GM23338 (cell line): ENCODE measurements around the gene ZNF331. TPM values are rescaled to one million over a fixed set of nuclear protein-coding genes. Genes with fewer than 3 reads are reported as not detected.

Source experiments
- ATAC-seq: fragments of 200-7000 bp; cut with Tn5 transposase; 3 replicates; pipeline ENCODE4 v1.9.1; 2020
- DNase-seq: peaks from one replicate; pipeline ENCODE4 v3.0.0-alpha.2; 2015; ENCODE audit warnings: low spot score
- H2AFZ ChIP-seq: fragments of 200-600 bp; sonication (generic); 2 replicates; pipeline ENCODE4 v1.8.0; 2016; ENCODE audit warnings: antibody characterized with exemption, mild to moderate bottlenecking, moderate library complexity
- H3F3A ChIP-seq: fragments of 200-600 bp; sonication (generic); replicated peaks from 2 replicates; pipeline ENCODE4 v1.8.0; 2017; ENCODE audit warnings: antibody characterized with exemption, mixed run types, low read depth
- H3K27ac ChIP-seq: fragments of 200-600 bp; sonication (generic); 2 replicates; pipeline ENCODE4 v1.6.1; 2016; ENCODE audit warnings: low read depth
- H3K27me3 ChIP-seq: fragments of 200-600 bp; sonication (generic); 2 replicates; pipeline ENCODE4 v1.8.0; 2016; ENCODE audit warnings: mild to moderate bottlenecking, mixed run types, moderate library complexity; ENCODE audit not compliant: insufficient read depth
- H3K36me3 ChIP-seq: fragments of 200-600 bp; sonication (generic); 2 replicates; pipeline ENCODE4 v1.8.0; 2016; ENCODE audit warnings: mild to moderate bottlenecking; ENCODE audit not compliant: insufficient read depth
- H3K4me1 ChIP-seq: fragments of 200-600 bp; sonication (generic); 2 replicates; pipeline ENCODE4 v1.8.0; 2016; ENCODE audit warnings: mild to moderate bottlenecking, moderate library complexity; ENCODE audit not compliant: insufficient read depth
- H3K4me2 ChIP-seq: fragments of 200-600 bp; sonication (generic); 2 replicates; pipeline ENCODE4 v1.7.1; 2017; ENCODE audit warnings: mixed run types
- H3K4me3 ChIP-seq: fragments of 200-600 bp; sonication (generic); 2 replicates; pipeline ENCODE4 v1.6.1; 2016; ENCODE audit warnings: mixed run types
- H3K79me2 ChIP-seq: fragments of 200-600 bp; sonication (generic); replicated peaks from 2 replicates; pipeline ENCODE4 v1.8.0; 2017; ENCODE audit warnings: mild to moderate bottlenecking; ENCODE audit not compliant: insufficient read depth
- H3K9me2 ChIP-seq: fragments of 200-600 bp; sonication (generic); 2 replicates; pipeline ENCODE4 v1.8.0; 2017; ENCODE audit not compliant: insufficient read depth
- H4K20me1 ChIP-seq: fragments of 200-600 bp; sonication (generic); replicated peaks from 2 replicates; pipeline ENCODE4 v1.8.0; 2017; ENCODE audit warnings: mild to moderate bottlenecking; ENCODE audit not compliant: insufficient read depth
- H3K27ac Mint-ChIP-seq: 2 replicates; pipeline ENCODE4 v1.8.0; 2020; ENCODE audit warnings: inconsistent platforms, mild to moderate bottlenecking, moderate library complexity, mixed read lengths
- H3K27me3 Mint-ChIP-seq: 3 replicates; pipeline ENCODE4 v1.8.0; 2022; ENCODE audit warnings: low read depth, mild to moderate bottlenecking, moderate library complexity, mixed read lengths, inconsistent platforms; ENCODE audit not compliant: insufficient read depth, poor library complexity
- H3K36me3 Mint-ChIP-seq: 3 replicates; pipeline ENCODE4 v1.8.0; 2021; ENCODE audit warnings: low read depth, mild to moderate bottlenecking, inconsistent platforms, moderate library complexity, mixed read lengths
- H3K4me1 Mint-ChIP-seq: 3 replicates; pipeline ENCODE4 v1.8.0; 2020; ENCODE audit warnings: mild to moderate bottlenecking, inconsistent platforms, mixed read lengths
- H3K4me3 Mint-ChIP-seq: 3 replicates; pipeline ENCODE4 v1.8.0; 2021; ENCODE audit warnings: moderate library complexity, mild to moderate bottlenecking, inconsistent platforms, mixed read lengths
- H3K9me3 Mint-ChIP-seq: 3 replicates; pipeline ENCODE4 v1.8.0; 2020; ENCODE audit warnings: moderate library complexity, mild to moderate bottlenecking, inconsistent platforms, mixed read lengths
- ETS1 ChIP-seq: IDR thresholded peaks from 2 replicates; pipeline ENCODE4 v1.6.1; 2016; ENCODE audit warnings: antibody characterized with exemption
- JUNB ChIP-seq: IDR thresholded peaks from one replicate; pipeline ENCODE4 v1.6.1; 2016; ENCODE audit warnings: antibody characterized with exemption; ENCODE audit not compliant: unreplicated experiment
- NANOG ChIP-seq: IDR thresholded peaks from 2 replicates; pipeline ENCODE4 v1.6.1; 2016; ENCODE audit warnings: antibody characterized with exemption, borderline replicate concordance
- POLR2AphosphoS5 ChIP-seq: IDR thresholded peaks from 2 replicates; pipeline ENCODE4 v1.6.1; 2016; ENCODE audit warnings: antibody characterized with exemption, low read depth
- STAT1 ChIP-seq: IDR thresholded peaks from one replicate; pipeline ENCODE4 v1.6.1; 2016; ENCODE audit warnings: antibody characterized with exemption; ENCODE audit not compliant: unreplicated experiment
- ZNF114 ChIP-seq: fragments of 250-450 bp; sonication (Bioruptor Pico); IDR thresholded peaks from 2 replicates; pipeline ENCODE4 v1.5.0; 2020; ENCODE audit warnings: mild to moderate bottlenecking, moderate library complexity
- ZNF331 ChIP-seq: fragments of 250-450 bp; sonication (Bioruptor Pico); IDR thresholded peaks from 2 replicates; pipeline ENCODE4 v1.5.0; 2020; ENCODE audit warnings: low read depth, mild to moderate bottlenecking, moderate library complexity
- polyA plus RNA-seq: library from polyadenylated mRNA; unstranded; fragments of >200 nt; fragmentation: Nextera tagmentation; extraction: Ambion mirVana; gene quantifications from 2 replicates; pipeline ENCODE4 v1.2.1, GENCODE V29; 2016
- total RNA-seq: library from RNA; depleted of rRNA; stranded (reverse); fragments of >200 nt; shearing (Covaris generic); gene quantifications from 2 replicates; pipeline ENCODE4 v1.2.3, GENCODE V29; 2014
- TF ChIP-seq, protein P1 (sequence below), 2 experiments: fragments of 200-600 bp in 1 of 2; sonication (generic) in 1 of 2; conservative IDR thresholded peaks; 2 replicates each; pipeline versions ENCODE4 v1.5.1 to v1.6.1; 2016 to 2017; ENCODE audit warnings: antibody characterized with exemption in 2 of 2, low read depth in 2 of 2, mild to moderate bottlenecking in 2 of 2, moderate library complexity in 1 of 2
- TF ChIP-seq, protein P2 (sequence below): IDR thresholded peaks from one replicate; pipeline ENCODE4 v1.6.1; 2018; ENCODE audit warnings: antibody characterized with exemption; ENCODE audit not compliant: unreplicated experiment
- TF ChIP-seq, protein P3 (sequence below): fragments of 250-450 bp; sonication (Bioruptor Pico); IDR thresholded peaks from 2 replicates; pipeline ENCODE4 v1.5.0; 2020; ENCODE audit warnings: mild to moderate bottlenecking, moderate library complexity

ZNF331 gene
- total and polyA plus RNA-seq, 2 experiments from 2014 or later, result 36.2 to 46.5 TPM

- TF ChIP-seq STAT1 (no peak), NANOG (no peak), ZNF331 (CRISPR knock-in tag) (no peak), POLR2AphosphoS5 (no peak), ZNF114 (CRISPR knock-in tag) (no peak), ETS1 (no peak), JUNB (no peak)
- TF ChIP-seq, protein P1, sequence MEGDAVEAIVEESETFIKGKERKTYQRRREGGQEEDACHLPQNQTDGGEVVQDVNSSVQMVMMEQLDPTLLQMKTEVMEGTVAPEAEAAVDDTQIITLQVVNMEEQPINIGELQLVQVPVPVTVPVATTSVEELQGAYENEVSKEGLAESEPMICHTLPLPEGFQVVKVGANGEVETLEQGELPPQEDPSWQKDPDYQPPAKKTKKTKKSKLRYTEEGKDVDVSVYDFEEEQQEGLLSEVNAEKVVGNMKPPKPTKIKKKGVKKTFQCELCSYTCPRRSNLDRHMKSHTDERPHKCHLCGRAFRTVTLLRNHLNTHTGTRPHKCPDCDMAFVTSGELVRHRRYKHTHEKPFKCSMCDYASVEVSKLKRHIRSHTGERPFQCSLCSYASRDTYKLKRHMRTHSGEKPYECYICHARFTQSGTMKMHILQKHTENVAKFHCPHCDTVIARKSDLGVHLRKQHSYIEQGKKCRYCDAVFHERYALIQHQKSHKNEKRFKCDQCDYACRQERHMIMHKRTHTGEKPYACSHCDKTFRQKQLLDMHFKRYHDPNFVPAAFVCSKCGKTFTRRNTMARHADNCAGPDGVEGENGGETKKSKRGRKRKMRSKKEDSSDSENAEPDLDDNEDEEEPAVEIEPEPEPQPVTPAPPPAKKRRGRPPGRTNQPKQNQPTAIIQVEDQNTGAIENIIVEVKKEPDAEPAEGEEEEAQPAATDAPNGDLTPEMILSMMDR (conservative IDR thresholded peaks at IDR 0.05; ENCODE audit: low read depth in 2 of 2), result no peak
- TF ChIP-seq, protein P2, sequence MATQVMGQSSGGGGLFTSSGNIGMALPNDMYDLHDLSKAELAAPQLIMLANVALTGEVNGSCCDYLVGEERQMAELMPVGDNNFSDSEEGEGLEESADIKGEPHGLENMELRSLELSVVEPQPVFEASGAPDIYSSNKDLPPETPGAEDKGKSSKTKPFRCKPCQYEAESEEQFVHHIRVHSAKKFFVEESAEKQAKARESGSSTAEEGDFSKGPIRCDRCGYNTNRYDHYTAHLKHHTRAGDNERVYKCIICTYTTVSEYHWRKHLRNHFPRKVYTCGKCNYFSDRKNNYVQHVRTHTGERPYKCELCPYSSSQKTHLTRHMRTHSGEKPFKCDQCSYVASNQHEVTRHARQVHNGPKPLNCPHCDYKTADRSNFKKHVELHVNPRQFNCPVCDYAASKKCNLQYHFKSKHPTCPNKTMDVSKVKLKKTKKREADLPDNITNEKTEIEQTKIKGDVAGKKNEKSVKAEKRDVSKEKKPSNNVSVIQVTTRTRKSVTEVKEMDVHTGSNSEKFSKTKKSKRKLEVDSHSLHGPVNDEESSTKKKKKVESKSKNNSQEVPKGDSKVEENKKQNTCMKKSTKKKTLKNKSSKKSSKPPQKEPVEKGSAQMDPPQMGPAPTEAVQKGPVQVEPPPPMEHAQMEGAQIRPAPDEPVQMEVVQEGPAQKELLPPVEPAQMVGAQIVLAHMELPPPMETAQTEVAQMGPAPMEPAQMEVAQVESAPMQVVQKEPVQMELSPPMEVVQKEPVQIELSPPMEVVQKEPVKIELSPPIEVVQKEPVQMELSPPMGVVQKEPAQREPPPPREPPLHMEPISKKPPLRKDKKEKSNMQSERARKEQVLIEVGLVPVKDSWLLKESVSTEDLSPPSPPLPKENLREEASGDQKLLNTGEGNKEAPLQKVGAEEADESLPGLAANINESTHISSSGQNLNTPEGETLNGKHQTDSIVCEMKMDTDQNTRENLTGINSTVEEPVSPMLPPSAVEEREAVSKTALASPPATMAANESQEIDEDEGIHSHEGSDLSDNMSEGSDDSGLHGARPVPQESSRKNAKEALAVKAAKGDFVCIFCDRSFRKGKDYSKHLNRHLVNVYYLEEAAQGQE, result no peak
- Histone ChIP-seq H3K4me1 (peaks cover 10% of the 10 kb centered on the region), H3K36me3 (peaks cover 4% of the 10 kb centered on the region; the same call in 1 of the 2 replicates), H3K27me3 (no peaks in the 10 kb centered on the region), H3K4me2 (no peak overlapping the region), H3K9me2 (no peaks in the 10 kb centered on the region), H2AFZ (no peak overlapping the region), H3K79me2 (no peaks in the 10 kb centered on the region), H4K20me1 (no peaks in the 10 kb centered on the region), H3K4me3 (no peak overlapping the region), H3F3A (0 out of 2 replicates have a peak, but pooled peaks cover 3% of the 10 kb centered on the region), H3K27ac (no peak overlapping the region)
- Mint-ChIP-seq H3K4me1 (peaks cover 12% of the 10 kb centered on the region), H3K36me3 (peaks cover 36% of the 10 kb centered on the region), H3K27me3 (peaks cover 13% of the 10 kb centered on the region), H3K4me3 (no peak overlapping the region), H3K9me3 (peaks cover 46% of the 10 kb centered on the region), H3K27ac (no peak overlapping the region)
- DNase-seq (no peak), ATAC-seq (no peak)
Observed at GRCh38 chr19:53583181-53583580, 45.2 kb downstream of the ZNF331 start.

DNA sequence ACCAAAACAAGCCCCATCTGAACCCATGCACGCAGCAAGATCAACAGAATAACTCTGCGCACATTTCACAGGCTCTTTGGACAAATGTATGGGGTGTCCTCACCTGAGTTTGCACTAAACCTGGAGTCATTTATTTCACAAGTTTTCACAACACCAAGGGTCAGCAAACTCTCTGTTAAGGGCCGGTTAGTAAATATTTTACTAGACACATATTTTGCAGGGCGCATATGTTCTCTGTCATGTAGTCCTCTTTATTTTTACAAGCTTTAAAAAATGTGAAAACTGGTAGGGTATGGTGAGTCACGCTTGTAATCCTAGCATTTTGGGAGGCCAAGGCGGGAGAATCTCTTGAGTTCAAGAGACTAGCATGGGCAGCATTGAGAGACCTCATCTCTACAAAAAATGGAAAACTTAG, 48.3 kb downstream of the ZNF331 start:
- H2AFZ ChIP-seq, result no peak overlapping the region
- H3K9me3 Mint-ChIP-seq, result peaks cover 17% of the 10 kb centered on the region; the same call in 2 of the 3 replicates
- H3K4me2 ChIP-seq, result no peak overlapping the region
- peaks cover 8% of the 10 kb centered on the region for H3K4me1 Mint-ChIP-seq
- H3K27ac Mint-ChIP-seq, result no peak overlapping the region
- no peak overlapping the region for H3K4me3 Mint-ChIP-seq
- H3K9me2 ChIP-seq, result no peaks in the 10 kb centered on the region
- H3K4me3 ChIP-seq, result no peak overlapping the region
- no peaks in the 10 kb centered on the region for H3K79me2 ChIP-seq
- no peaks in the 10 kb centered on the region for H3F3A ChIP-seq
- H3K27me3 Mint-ChIP-seq, result peaks cover 10% of the 10 kb centered on the region
- peaks cover 10% of the 10 kb centered on the region for H3K4me1 ChIP-seq
- no peak overlapping the region for H3K27ac ChIP-seq
- H3K27me3 ChIP-seq, result no peaks in the 10 kb centered on the region
- no peaks in the 10 kb centered on the region for H3K36me3 ChIP-seq
- DNase-seq, result no peak
- no peak for ATAC-seq
- no peaks in the 10 kb centered on the region for H4K20me1 ChIP-seq
- H3K36me3 Mint-ChIP-seq, result peaks cover 5% of the 10 kb centered on the region; the same call in 2 of the 3 replicates
- no peak for TF ChIP-seq NANOG
- no peak for TF ChIP-seq POLR2AphosphoS5
- TF ChIP-seq, protein P3, sequence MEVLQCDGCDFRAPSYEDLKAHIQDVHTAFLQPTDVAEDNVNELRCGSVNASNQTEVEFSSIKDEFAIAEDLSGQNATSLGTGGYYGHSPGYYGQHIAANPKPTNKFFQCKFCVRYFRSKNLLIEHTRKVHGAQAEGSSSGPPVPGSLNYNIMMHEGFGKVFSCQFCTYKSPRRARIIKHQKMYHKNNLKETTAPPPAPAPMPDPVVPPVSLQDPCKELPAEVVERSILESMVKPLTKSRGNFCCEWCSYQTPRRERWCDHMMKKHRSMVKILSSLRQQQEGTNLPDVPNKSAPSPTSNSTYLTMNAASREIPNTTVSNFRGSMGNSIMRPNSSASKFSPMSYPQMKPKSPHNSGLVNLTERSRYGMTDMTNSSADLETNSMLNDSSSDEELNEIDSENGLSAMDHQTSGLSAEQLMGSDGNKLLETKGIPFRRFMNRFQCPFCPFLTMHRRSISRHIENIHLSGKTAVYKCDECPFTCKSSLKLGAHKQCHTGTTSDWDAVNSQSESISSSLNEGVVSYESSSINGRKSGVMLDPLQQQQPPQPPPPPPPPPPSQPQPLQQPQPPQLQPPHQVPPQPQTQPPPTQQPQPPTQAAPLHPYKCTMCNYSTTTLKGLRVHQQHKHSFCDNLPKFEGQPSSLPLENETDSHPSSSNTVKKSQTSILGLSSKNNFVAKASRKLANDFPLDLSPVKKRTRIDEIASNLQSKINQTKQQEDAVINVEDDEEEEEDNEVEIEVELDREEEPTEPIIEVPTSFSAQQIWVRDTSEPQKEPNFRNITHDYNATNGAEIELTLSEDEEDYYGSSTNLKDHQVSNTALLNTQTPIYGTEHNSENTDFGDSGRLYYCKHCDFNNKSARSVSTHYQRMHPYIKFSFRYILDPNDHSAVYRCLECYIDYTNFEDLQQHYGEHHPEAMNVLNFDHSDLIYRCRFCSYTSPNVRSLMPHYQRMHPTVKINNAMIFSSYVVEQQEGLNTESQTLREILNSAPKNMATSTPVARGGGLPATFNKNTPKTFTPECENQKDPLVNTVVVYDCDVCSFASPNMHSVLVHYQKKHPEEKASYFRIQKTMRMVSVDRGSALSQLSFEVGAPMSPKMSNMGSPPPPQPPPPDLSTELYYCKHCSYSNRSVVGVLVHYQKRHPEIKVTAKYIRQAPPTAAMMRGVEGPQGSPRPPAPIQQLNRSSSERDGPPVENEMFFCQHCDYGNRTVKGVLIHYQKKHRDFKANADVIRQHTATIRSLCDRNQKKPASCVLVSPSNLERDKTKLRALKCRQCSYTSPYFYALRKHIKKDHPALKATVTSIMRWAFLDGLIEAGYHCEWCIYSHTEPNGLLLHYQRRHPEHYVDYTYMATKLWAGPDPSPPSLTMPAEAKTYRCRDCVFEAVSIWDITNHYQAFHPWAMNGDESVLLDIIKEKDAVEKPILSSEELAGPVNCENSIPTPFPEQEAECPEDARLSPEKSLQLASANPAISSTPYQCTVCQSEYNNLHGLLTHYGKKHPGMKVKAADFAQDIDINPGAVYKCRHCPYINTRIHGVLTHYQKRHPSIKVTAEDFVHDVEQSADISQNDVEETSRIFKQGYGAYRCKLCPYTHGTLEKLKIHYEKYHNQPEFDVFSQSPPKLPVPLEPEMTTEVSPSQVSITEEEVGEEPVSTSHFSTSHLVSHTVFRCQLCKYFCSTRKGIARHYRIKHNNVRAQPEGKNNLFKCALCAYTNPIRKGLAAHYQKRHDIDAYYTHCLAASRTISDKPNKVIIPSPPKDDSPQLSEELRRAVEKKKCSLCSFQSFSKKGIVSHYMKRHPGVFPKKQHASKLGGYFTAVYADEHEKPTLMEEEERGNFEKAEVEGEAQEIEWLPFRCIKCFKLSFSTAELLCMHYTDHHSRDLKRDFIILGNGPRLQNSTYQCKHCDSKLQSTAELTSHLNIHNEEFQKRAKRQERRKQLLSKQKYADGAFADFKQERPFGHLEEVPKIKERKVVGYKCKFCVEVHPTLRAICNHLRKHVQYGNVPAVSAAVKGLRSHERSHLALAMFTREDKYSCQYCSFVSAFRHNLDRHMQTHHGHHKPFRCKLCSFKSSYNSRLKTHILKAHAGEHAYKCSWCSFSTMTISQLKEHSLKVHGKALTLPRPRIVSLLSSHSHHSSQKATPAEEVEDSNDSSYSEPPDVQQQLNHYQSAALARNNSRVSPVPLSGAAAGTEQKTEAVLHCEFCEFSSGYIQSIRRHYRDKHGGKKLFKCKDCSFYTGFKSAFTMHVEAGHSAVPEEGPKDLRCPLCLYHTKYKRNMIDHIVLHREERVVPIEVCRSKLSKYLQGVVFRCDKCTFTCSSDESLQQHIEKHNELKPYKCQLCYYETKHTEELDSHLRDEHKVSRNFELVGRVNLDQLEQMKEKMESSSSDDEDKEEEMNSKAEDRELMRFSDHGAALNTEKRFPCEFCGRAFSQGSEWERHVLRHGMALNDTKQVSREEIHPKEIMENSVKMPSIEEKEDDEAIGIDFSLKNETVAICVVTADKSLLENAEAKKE (CRISPR knock-in tag), result no peak
